Skeletal muscle tissue (tissue), 4 donors: Measurements from ENCODE around the gene ORC5. TPM values are rescaled to one million over a fixed set of nuclear protein-coding genes. Genes with fewer than 3 reads are reported as not detected.
"Not testable (repeated sequence)": the region's sequence is repeated elsewhere in the genome, so short reads cannot be mapped to it uniquely, and the experiment has no call there.

Experiments used
- H3K27ac ChIP-seq: one replicate; pipeline ENCODE4 v1.7.0; 2013; ENCODE audit warnings: mild to moderate bottlenecking, low read depth, low read length, inconsistent platforms
- H3K27me3 ChIP-seq, 3 donors: one replicate each; pipeline ENCODE4 v1.7.0; 2013; ENCODE audit warnings: low read length in 3 of 3; ENCODE audit not compliant: control insufficient read depth in 3 of 3, insufficient read depth in 3 of 3
- H3K36me3 ChIP-seq, 3 donors: one replicate each; pipeline ENCODE4 v1.7.0; 2013; ENCODE audit warnings: low read length in 3 of 3; ENCODE audit not compliant: control insufficient read depth in 3 of 3, insufficient read depth in 3 of 3
- H3K4me1 ChIP-seq, 3 donors: one replicate each; pipeline ENCODE4 v1.7.0; 2013; ENCODE audit warnings: low read length in 3 of 3, mild to moderate bottlenecking in 3 of 3; ENCODE audit not compliant: control insufficient read depth in 3 of 3, insufficient read depth in 3 of 3
- H3K4me3 ChIP-seq, 3 donors: one replicate each; pipeline ENCODE4 v1.7.0; 2013; ENCODE audit warnings: low read length in 3 of 3
- H3K9ac ChIP-seq, 3 donors: one replicate each; pipeline ENCODE4 v1.7.0; 2013; ENCODE audit warnings: low read length in 3 of 3, mild to moderate bottlenecking in 3 of 3, moderate library complexity in 2 of 3, low read depth in 1 of 3
- H3K9me3 ChIP-seq, 3 donors: one replicate each; pipeline ENCODE4 v1.7.0; 2013; ENCODE audit warnings: low read length in 3 of 3; ENCODE audit not compliant: control insufficient read depth in 3 of 3
- total RNA-seq: library from RNA; depleted of rRNA; stranded (reverse); fragments of >200 nt; gene quantifications from one replicate; pipeline ENCODE4 v1.2.3, GENCODE V29; 2014
- donor health status: Osteomylitis.

The ORC5 gene
- total RNA-seq, 1 donor from 2014 or later = 24.0 TPM

- Histone ChIP-seq H3K9ac (no peak overlapping the region), H3K27ac (no peak overlapping the region), H3K27me3 (no peaks in the 10 kb centered on the region), H3K9me3 (no peaks in the 10 kb centered on the region), H3K36me3 (peaks cover 16 to 50% (median 37%) of the 10 kb centered on the region in 3 donors), H3K4me3 (no peak overlapping the region), H3K4me1 (no peaks in the 10 kb centered on the region)
Observed at GRCh38 chr7:104198673-104199278, 9.0 kb downstream of the ORC5 start.

GRCh38 chr7:104196161-104196560 is 11.7 kb downstream of the ORC5 start:
- Histone ChIP-seq H3K36me3 (peaks cover 9 to 36% (median 23%) of the 10 kb centered on the region in 3 donors), H3K27me3 (no peaks in the 10 kb centered on the region), H3K9ac (no peak overlapping the region), H3K27ac (no peak overlapping the region), H3K9me3 (no peaks in the 10 kb centered on the region), H3K4me3 (no peak overlapping the region), H3K4me1 (no peaks in the 10 kb centered on the region)

- Histone ChIP-seq H3K27ac (no peak overlapping the region), H3K4me1 (no peaks in the 10 kb centered on the region), H3K9me3 (no peaks in the 10 kb centered on the region), H3K9ac (no peak overlapping the region), H3K36me3 (peaks cover 0 to 31% (median 14%) of the 10 kb centered on the region in 3 donors), H3K27me3 (no peaks in the 10 kb centered on the region), H3K4me3 (no peak overlapping the region)
Observed at GRCh38 chr7:104192434-104192833, 15.4 kb downstream of the ORC5 start.

- Histone ChIP-seq H3K27ac (no peak overlapping the region), H3K9ac (no peak overlapping the region), H3K9me3 (no peaks in the 10 kb centered on the region), H3K36me3 (peaks cover 3 to 31% (median 28%) of the 10 kb centered on the region in 3 donors), H3K27me3 (no peaks in the 10 kb centered on the region), H3K4me3 (no peak overlapping the region), H3K4me1 (no peaks in the 10 kb centered on the region)
Observed at GRCh38 chr7:104185346-104185745, 22.5 kb downstream of the ORC5 start.

- H3K27me3 ChIP-seq = no peaks in the 10 kb centered on the region
- H3K9me3 ChIP-seq = no peaks in the 10 kb centered on the region
- peaks cover 3 to 20% (median 11%) of the 10 kb centered on the region in 3 donors for H3K36me3 ChIP-seq
Observed at GRCh38 chr7:104179178-104179577, 28.6 kb downstream of the ORC5 start.

GRCh38 chr7:104177565-104178083 is 30.2 kb downstream of the ORC5 start:
- H3K4me1 ChIP-seq, H3K9ac ChIP-seq, H3K36me3 ChIP-seq, H3K4me3 ChIP-seq, H3K27ac ChIP-seq, H3K27me3 ChIP-seq, H3K9me3 ChIP-seq: not testable (repeated sequence)

More at GRCh38 chr7:104179178-104179577, 28.6 kb downstream of the ORC5 start:
- Histone ChIP-seq H3K4me3 (no peak overlapping the region), H3K27ac (no peak overlapping the region), H3K9ac (no peak overlapping the region), H3K4me1 (no peaks in the 10 kb centered on the region)

- no peak overlapping the region for H3K9ac ChIP-seq
- H3K36me3 ChIP-seq = peaks cover 0 to 4% (median 0%) of the 10 kb centered on the region in 3 donors
- H3K4me1 ChIP-seq = no peaks in the 10 kb centered on the region
- no peak overlapping the region for H3K4me3 ChIP-seq
- no peaks in the 10 kb centered on the region for H3K9me3 ChIP-seq
- H3K27me3 ChIP-seq = no peaks in the 10 kb centered on the region
- no peak overlapping the region for H3K27ac ChIP-seq
Observed at GRCh38 chr7:104176332-104176731, 31.5 kb downstream of the ORC5 start.

GRCh38 chr7:104175361-104175984 is 32.3 kb downstream of the ORC5 start:
- Histone ChIP-seq H3K27me3 (no peaks in the 10 kb centered on the region), H3K9me3 (no peaks in the 10 kb centered on the region), H3K9ac (no peak overlapping the region), H3K36me3 (peaks cover 0 to 6% (median under 1%) of the 10 kb centered on the region in 3 donors), H3K4me3 (no peak overlapping the region), H3K4me1 (no peaks in the 10 kb centered on the region), H3K27ac (no peak overlapping the region)

- H3K4me1 ChIP-seq = no peaks in the 10 kb centered on the region
- H3K27me3 ChIP-seq = no peaks in the 10 kb centered on the region
- H3K9me3 ChIP-seq = no peaks in the 10 kb centered on the region
- no peak overlapping the region for H3K27ac ChIP-seq
- no peak overlapping the region for H3K4me3 ChIP-seq
- H3K36me3 ChIP-seq = peaks cover 0 to 9% (median 5%) of the 10 kb centered on the region in 3 donors
- no peak overlapping the region for H3K9ac ChIP-seq
Observed at GRCh38 chr7:104174798-104175197, 33.0 kb downstream of the ORC5 start.

- H3K9me3 ChIP-seq = no peaks in the 10 kb centered on the region
- no peaks in the 10 kb centered on the region for H3K4me1 ChIP-seq
- H3K9ac ChIP-seq = no peak overlapping the region
- peaks cover 0 to 12% (median 5%) of the 10 kb centered on the region in 3 donors for H3K36me3 ChIP-seq
- no peak overlapping the region for H3K4me3 ChIP-seq
- no peaks in the 10 kb centered on the region for H3K27me3 ChIP-seq
- no peak overlapping the region for H3K27ac ChIP-seq
Observed at GRCh38 chr7:104162081-104162480, 45.7 kb downstream of the ORC5 start.
